ENCODE results near the gene PAPLN.

Gene PAPLN

GRCh38 chr14:73253721-73254120 lies 16.4 kb downstream of the PAPLN start:
- Histone ChIP-seq H3K9me2 (replicated peaks; ENCODE audit: low read depth, low read length) (no peaks in the 10 kb centered on the region), H3K4me3 (ENCODE audit: low read length, poor library complexity, severe bottlenecking) (no peak overlapping the region), H3K9ac (ENCODE audit: low read depth, low read length, poor library complexity, severe bottlenecking) (no peak overlapping the region), H4K20me1 (ENCODE audit: insufficient read depth, low read length, poor library complexity, severe bottlenecking) (no peaks in the 10 kb centered on the region), H3F3A (ENCODE audit: low read depth) (no peaks in the 10 kb centered on the region), H3K27me3 (ENCODE audit: insufficient read depth, low read length, poor library complexity, severe bottlenecking) (no peaks in the 10 kb centered on the region), H2AFZ (ENCODE audit: low read length) (no peak overlapping the region), H3K4me2 (ENCODE audit: low read depth, low read length, poor library complexity, severe bottlenecking) (no peak overlapping the region), H3K79me2 (ENCODE audit: insufficient read depth, low read length) (no peaks in the 10 kb centered on the region), H3K4me1 (ENCODE audit: insufficient read depth, low read length, poor library complexity, severe bottlenecking) (no peaks in the 10 kb centered on the region), H3K9me3 (ENCODE audit: insufficient read depth, low read depth, low read length) (no peaks in the 10 kb centered on the region), H3K36me3 (ENCODE audit: insufficient read depth, low read length) (no peaks in the 10 kb centered on the region)
- TF ChIP-seq CTCF (conservative IDR thresholded peaks at IDR 0.05; ENCODE audit: low read length), result no peak
- no peak for TF ChIP-seq EZH2phosphoT487 (IDR thresholded peaks at IDR 0.05; ENCODE audit: borderline replicate concordance)

GRCh38 chr14:73254247-73255004 lies 17.1 kb downstream of the PAPLN start:
- no peaks in the 10 kb centered on the region for H3K4me1 ChIP-seq (ENCODE audit: insufficient read depth, low read length, poor library complexity, severe bottlenecking)
- no peaks in the 10 kb centered on the region for H3F3A ChIP-seq (ENCODE audit: low read depth)
- H3K36me3 ChIP-seq (ENCODE audit: insufficient read depth, low read length), result no peaks in the 10 kb centered on the region
- H3K9me2 ChIP-seq (replicated peaks; ENCODE audit: low read depth, low read length), result no peaks in the 10 kb centered on the region
- no peaks in the 10 kb centered on the region for H3K27me3 ChIP-seq (ENCODE audit: insufficient read depth, low read length, poor library complexity, severe bottlenecking)
- no peaks in the 10 kb centered on the region for H3K9me3 ChIP-seq (ENCODE audit: insufficient read depth, low read depth, low read length)
- H4K20me1 ChIP-seq (ENCODE audit: insufficient read depth, low read length, poor library complexity, severe bottlenecking), result no peaks in the 10 kb centered on the region
- no peak overlapping the region for H3K4me3 ChIP-seq (ENCODE audit: low read length, poor library complexity, severe bottlenecking)
- H3K79me2 ChIP-seq (ENCODE audit: insufficient read depth, low read length), result no peaks in the 10 kb centered on the region
- no peak overlapping the region for H3K4me2 ChIP-seq (ENCODE audit: low read depth, low read length, poor library complexity, severe bottlenecking)
- TF ChIP-seq EZH2phosphoT487 (IDR thresholded peaks at IDR 0.05; ENCODE audit: borderline replicate concordance) (no peak), CTCF (conservative IDR thresholded peaks at IDR 0.05; ENCODE audit: low read length) (no peak)
- no peak overlapping the region for H2AFZ ChIP-seq (ENCODE audit: low read length)
- no peak overlapping the region for H3K9ac ChIP-seq (ENCODE audit: low read depth, low read length, poor library complexity, severe bottlenecking)

- Histone ChIP-seq H3K9me3 (ENCODE audit: insufficient read depth, low read depth, low read length) (no peaks in the 10 kb centered on the region), H3K27me3 (ENCODE audit: insufficient read depth, low read length, poor library complexity, severe bottlenecking) (no peaks in the 10 kb centered on the region), H4K20me1 (ENCODE audit: insufficient read depth, low read length, poor library complexity, severe bottlenecking) (no peaks in the 10 kb centered on the region), H3K4me2 (ENCODE audit: low read depth, low read length, poor library complexity, severe bottlenecking) (no peak overlapping the region), H2AFZ (ENCODE audit: low read length) (no peak overlapping the region), H3K9ac (ENCODE audit: low read depth, low read length, poor library complexity, severe bottlenecking) (no peak overlapping the region), H3K4me1 (ENCODE audit: insufficient read depth, low read length, poor library complexity, severe bottlenecking) (no peaks in the 10 kb centered on the region), H3K9me2 (replicated peaks; ENCODE audit: low read depth, low read length) (no peaks in the 10 kb centered on the region), H3K4me3 (ENCODE audit: low read length, poor library complexity, severe bottlenecking) (no peak overlapping the region), H3F3A (ENCODE audit: low read depth) (no peaks in the 10 kb centered on the region), H3K36me3 (ENCODE audit: insufficient read depth, low read length) (no peaks in the 10 kb centered on the region), H3K79me2 (ENCODE audit: insufficient read depth, low read length) (no peaks in the 10 kb centered on the region)
- TF ChIP-seq EZH2phosphoT487 (IDR thresholded peaks at IDR 0.05; ENCODE audit: borderline replicate concordance) (no peak), CTCF (conservative IDR thresholded peaks at IDR 0.05; ENCODE audit: low read length) (no peak)
Measured at GRCh38 chr14:73255005-73255400, 17.7 kb downstream of the PAPLN start.
